OCI-LY1 (cell line): ENCODE measurements around the gene RRP1B.
A peak's percentile ranks its signal among the peaks of the same experiment; 100 is the strongest.

Experiments used
- H2AFZ ChIP-seq: fragments of 200-600 bp; sonication (generic), shearing (Covaris generic); 2 replicates; pipeline ENCODE4 v1.6.0; 2014; ENCODE audit warnings: antibody characterized with exemption, mild to moderate bottlenecking, low read length
- H3F3A ChIP-seq: fragments of 200-600 bp; sonication (generic), shearing (Covaris generic); 2 replicates; pipeline ENCODE4 v1.6.0; 2014; ENCODE audit warnings: mild to moderate bottlenecking, antibody characterized with exemption, low read length, moderate library complexity; ENCODE audit not compliant: insufficient read depth
- H3K27ac ChIP-seq: fragments of 200-600 bp; sonication (generic); 2 replicates; pipeline ENCODE4 v1.5.1; 2014; ENCODE audit warnings: low read length, mixed run types, mild to moderate bottlenecking, low read depth; ENCODE audit not compliant: poor library complexity, severe bottlenecking
- H3K27me3 ChIP-seq: fragments of 200-600 bp; sonication (generic); 2 replicates; pipeline ENCODE4 v1.6.0; 2014; ENCODE audit warnings: antibody characterized with exemption, mild to moderate bottlenecking, low read length, moderate library complexity; ENCODE audit not compliant: insufficient read depth
- H3K36me3 ChIP-seq: fragments of 200-600 bp; sonication (generic); 2 replicates; pipeline ENCODE4 v1.6.1; 2014; ENCODE audit warnings: mild to moderate bottlenecking, antibody characterized with exemption, low read length, moderate library complexity, mixed read lengths; ENCODE audit not compliant: insufficient read depth
- H3K4me1 ChIP-seq: fragments of 200-600 bp; sonication (generic); 2 replicates; pipeline ENCODE4 v1.5.1; 2014; ENCODE audit warnings: mild to moderate bottlenecking, low read length, moderate library complexity; ENCODE audit not compliant: insufficient read depth, severe bottlenecking
- H3K4me2 ChIP-seq: fragments of 200-600 bp; sonication (generic), shearing (Covaris generic); 2 replicates; pipeline ENCODE4 v1.6.1; 2014; ENCODE audit warnings: low read length
- H3K4me3 ChIP-seq: fragments of 200-600 bp; sonication (generic); 2 replicates; pipeline ENCODE4 v1.5.1; 2014; ENCODE audit warnings: low read length, low read depth, mild to moderate bottlenecking, mixed read lengths; ENCODE audit not compliant: poor library complexity, severe bottlenecking
- H3K79me2 ChIP-seq: fragments of 200-600 bp; shearing (Covaris generic); 2 replicates; pipeline ENCODE4 v1.6.1; 2016; ENCODE audit warnings: mixed run types, low read length, mixed read lengths; ENCODE audit not compliant: insufficient read depth
- H3K9ac ChIP-seq: fragments of 200-600 bp; sonication (generic), shearing (Covaris generic); 2 replicates; pipeline ENCODE4 v1.6.1; 2014; ENCODE audit warnings: mild to moderate bottlenecking, low read length, mixed read lengths
- H3K9me2 ChIP-seq: fragments of 200-600 bp; sonication (generic), shearing (Covaris generic); 2 replicates; pipeline ENCODE4 v1.6.1; 2014; ENCODE audit warnings: low read depth, mild to moderate bottlenecking, low read length, mixed read lengths
- H3K9me3 ChIP-seq: fragments of 200-600 bp; shearing (Covaris generic); 2 replicates; pipeline ENCODE4 v1.6.1; 2014; ENCODE audit warnings: low read length, mixed read lengths
- H4K20me1 ChIP-seq: fragments of 200-600 bp; sonication (generic), shearing (Covaris generic); 2 replicates; pipeline ENCODE4 v1.6.0; 2016; ENCODE audit warnings: mild to moderate bottlenecking, low read length; ENCODE audit not compliant: insufficient read depth
- CTCF ChIP-seq: fragments of 200-600 bp; sonication (generic), shearing (Covaris generic); IDR thresholded peaks from 2 replicates; pipeline ENCODE4 v1.5.1; 2017; ENCODE audit warnings: mild to moderate bottlenecking, antibody characterized with exemption, low read length, moderate library complexity, mixed read lengths
- EZH2 ChIP-seq: fragments of 200-600 bp; sonication (generic), shearing (Covaris generic); IDR thresholded peaks from 2 replicates; pipeline ENCODE4 v1.8.0; 2017; ENCODE audit warnings: borderline replicate concordance, mixed run types, mild to moderate bottlenecking, antibody characterized with exemption, low read length, moderate library complexity, mixed read lengths

Gene RRP1B

GRCh38 chr21:43687566-43688399 is 28.4 kb downstream of the RRP1B start:
- Histone ChIP-seq H3K4me3 (no peak overlapping the region), H3K27me3 (no peaks in the 10 kb centered on the region), H2AFZ (no peak overlapping the region), H3K9me3 (no peaks in the 10 kb centered on the region), H4K20me1 (no peaks in the 10 kb centered on the region), H3K27ac (peak overlapping the region; percentile 21), H3K4me1 (peaks cover 8% of the 10 kb centered on the region), H3F3A (no peaks in the 10 kb centered on the region), H3K9ac (no peak overlapping the region), H3K36me3 (peaks cover 95% of the 10 kb centered on the region), H3K79me2 (no peaks in the 10 kb centered on the region), H3K4me2 (no peak overlapping the region), H3K9me2 (no peaks in the 10 kb centered on the region)
- TF ChIP-seq EZH2 (no peak), CTCF (no peak)

- Histone ChIP-seq H3K9ac (no peak overlapping the region), H4K20me1 (no peaks in the 10 kb centered on the region), H3K27ac (no peak overlapping the region), H3K4me3 (no peak overlapping the region), H3K27me3 (no peaks in the 10 kb centered on the region), H3K36me3 (peaks cover 97% of the 10 kb centered on the region), H3F3A (no peaks in the 10 kb centered on the region), H3K4me1 (peaks cover 8% of the 10 kb centered on the region), H3K4me2 (no peak overlapping the region), H2AFZ (no peak overlapping the region), H3K9me2 (no peaks in the 10 kb centered on the region), H3K9me3 (no peaks in the 10 kb centered on the region), H3K79me2 (no peaks in the 10 kb centered on the region)
- TF ChIP-seq EZH2 = no peak
- TF ChIP-seq CTCF = no peak
Measured at GRCh38 chr21:43688906-43689305, 29.5 kb downstream of the RRP1B start.

GRCh38 chr21:43689556-43690337 is 30.4 kb downstream of the RRP1B start:
- Histone ChIP-seq H3K27me3 (no peaks in the 10 kb centered on the region), H3K9me2 (no peaks in the 10 kb centered on the region), H3K4me2 (no peak overlapping the region), H2AFZ (no peak overlapping the region), H3K9ac (no peak overlapping the region), H3K9me3 (no peaks in the 10 kb centered on the region), H3K4me1 (peaks cover 8% of the 10 kb centered on the region), H3F3A (no peaks in the 10 kb centered on the region), H3K79me2 (no peaks in the 10 kb centered on the region), H4K20me1 (no peaks in the 10 kb centered on the region), H3K27ac (no peak overlapping the region), H3K4me3 (no peak overlapping the region), H3K36me3 (peaks cover 99% of the 10 kb centered on the region)
- TF ChIP-seq EZH2 (no peak), CTCF (no peak)
